Liver (tissue), 9 donors: ENCODE results near the gene C2CD4D. TPM values are rescaled to one million over a fixed set of nuclear protein-coding genes. Genes with fewer than 3 reads are reported as not detected.

Source experiments
- DNase-seq: peaks from one replicate; pipeline ENCODE4 v3.0.0-alpha.2; 2017; ENCODE audit warnings: low spot score
- H3K27ac ChIP-seq, 2 donors: one replicate each; pipeline ENCODE4 v1.7.0; 2013; ENCODE audit warnings: inconsistent platforms in 2 of 2, low read length in 2 of 2, control low read depth in 1 of 2, low read depth in 1 of 2, mild to moderate bottlenecking in 1 of 2
- H3K27me3 ChIP-seq, 4 donors: one replicate each; pipeline versions ENCODE4 v1.6.1 to v1.7.0; 2013; ENCODE audit warnings: low read length in 3 of 4, inconsistent platforms in 1 of 4, mild to moderate bottlenecking in 1 of 4, moderate library complexity in 1 of 4; ENCODE audit not compliant: control insufficient read depth in 4 of 4, insufficient read depth in 4 of 4
- H3K36me3 ChIP-seq, 4 donors: one replicate each; pipeline versions ENCODE4 v1.6.1 to v1.7.0; 2013; ENCODE audit warnings: low read length in 3 of 4, mild to moderate bottlenecking in 3 of 4, low read depth in 1 of 4, moderate library complexity in 1 of 4; ENCODE audit not compliant: control insufficient read depth in 4 of 4, insufficient read depth in 3 of 4
- H3K4me1 ChIP-seq, 4 donors: one replicate each; pipeline versions ENCODE4 v1.6.1 to v1.7.0; 2013; ENCODE audit warnings: low read length in 3 of 4, mild to moderate bottlenecking in 3 of 4, moderate library complexity in 1 of 4; ENCODE audit not compliant: control insufficient read depth in 4 of 4, insufficient read depth in 4 of 4
- H3K4me3 ChIP-seq, 3 donors: one replicate each; pipeline versions ENCODE4 v1.6.1 to v1.7.0; 2013; ENCODE audit warnings: low read length in 3 of 3, control low read depth in 1 of 3, low read depth in 1 of 3, mild to moderate bottlenecking in 1 of 3
- H3K9ac ChIP-seq, 2 donors: one replicate each; pipeline ENCODE4 v1.7.0; 2013; ENCODE audit warnings: low read length in 2 of 2, mild to moderate bottlenecking in 2 of 2, moderate library complexity in 2 of 2, control low read depth in 1 of 2, low read depth in 1 of 2
- H3K9me3 ChIP-seq, 4 donors: one replicate each; pipeline versions ENCODE4 v1.6.1 to v1.7.0; 2013; ENCODE audit warnings: low read length in 3 of 4; ENCODE audit not compliant: control insufficient read depth in 4 of 4
- ATF3 ChIP-seq: IDR thresholded peaks from 2 replicates; pipeline ENCODE4 v1.6.1; 2016; ENCODE audit warnings: antibody characterized with exemption
- CTCF ChIP-seq: fragments of 150-350 bp; IDR thresholded peaks from 2 replicates; pipeline ENCODE4 v1.5.1; 2017; ENCODE audit warnings: improper control_type of control experiment, low read depth, low read length; ENCODE audit not compliant: missing input control
- EGR1 ChIP-seq, 2 donors: IDR thresholded peaks; 2 replicates each; pipeline ENCODE4 v1.6.1; 2016 to 2018; ENCODE audit warnings: antibody characterized with exemption in 2 of 2, low read depth in 2 of 2
- FOXA1 ChIP-seq: IDR thresholded peaks from 2 replicates; pipeline ENCODE4 v1.6.1; 2016; ENCODE audit warnings: antibody characterized with exemption
- HNF4G ChIP-seq: IDR thresholded peaks from 2 replicates; pipeline ENCODE4 v1.6.1; 2016; ENCODE audit warnings: antibody characterized with exemption
- JUND ChIP-seq, 2 donors: IDR thresholded peaks; 2 replicates each; pipeline ENCODE4 v1.6.1; 2016; ENCODE audit warnings: antibody characterized with exemption in 2 of 2
- MAX ChIP-seq: IDR thresholded peaks from 2 replicates; pipeline ENCODE4 v1.6.1; 2016; ENCODE audit warnings: antibody characterized with exemption
- RAD21 ChIP-seq, 2 donors: IDR thresholded peaks; 2 replicates each; pipeline ENCODE4 v1.6.1; 2016; ENCODE audit warnings: antibody characterized with exemption in 2 of 2, mild to moderate bottlenecking in 2 of 2
- TAF1 ChIP-seq: conservative IDR thresholded peaks from 2 replicates; pipeline ENCODE4 v1.6.1; 2016; ENCODE audit warnings: antibody characterized with exemption, mild to moderate bottlenecking
- YY1 ChIP-seq: IDR thresholded peaks from 2 replicates; pipeline ENCODE4 v1.6.1; 2016; ENCODE audit warnings: antibody characterized with exemption, mild to moderate bottlenecking
- ZBTB33 ChIP-seq: IDR thresholded peaks from 2 replicates; pipeline ENCODE4 v1.6.1; 2016; ENCODE audit warnings: antibody characterized with exemption
- WGBS: extraction: QIAGEN DNeasy Blood & Tissue Kit; methylation state at CpG from one replicate; pipeline ENCODE4 v1.1.7; 2013; 5-methylcytosine and 5-hydroxymethylcytosine counted together
- polyA plus RNA-seq, 2 donors: library from polyadenylated mRNA; stranded (reverse) in 1 of 2; unstranded in 1 of 2; fragments of 200-250 nt in 1 of 2; fragments of >200 nt in 1 of 2; fragmentation: Nextera tagmentation in 1 of 2; extraction: Ambion mirVana in 1 of 2; gene quantifications; one replicate each; pipeline versions ENCODE4 v1.2.1 to v1.2.3, GENCODE V29; 2013 to 2015
- total RNA-seq, 2 donors: library from RNA; depleted of rRNA; stranded (reverse); fragments of >200 nt; gene quantifications; one replicate each; pipeline ENCODE4 v1.2.3, GENCODE V29; 2014
- donor health status: healthy.
- donor health status: healthy.
- donor health status: healthy.
- donor health status: healthy.
- donor health status: healthy.

C2CD4D gene
- total RNA-seq (not detected), polyA plus RNA-seq (under 1 TPM; 0.02 to 0.08 TPM)

GRCh38 chr1:151839457-151840403 lies at the start of gene C2CD4D:
TSS of gene C2CD4D (minus strand) at chr1:151839820. CDS start at chr1:151838989, 831 bp downstream.
- DNase-seq: no peak
- Histone ChIP-seq H3K9ac (no peak within 1 kb of the TSS), H3K4me3 (peak within 1 kb of the TSS in 2 of 3 donors; percentile 38 to 61), H3K4me1 (peaks cover 27 to 50% (median 35%) of the 10 kb centered on the region in 4 donors), H3K27ac (peak within 1 kb of the TSS; percentile 33 to 40), H3K36me3 (no peaks in the 10 kb centered on the region), H3K27me3 (no peaks in the 10 kb centered on the region), H3K9me3 (no peaks in the 10 kb centered on the region)
- TF ChIP-seq MAX (no peak), TAF1 (no peak), HNF4G (no peak), CTCF (no peak), EGR1 (IDR thresholded peaks at IDR 0.05; ENCODE audit: low read depth in 2 of 2) (no peak), YY1 (no peak), FOXA1 (no peak), ZBTB33 (no peak)
- WGBS: 27% methylated on average over 47 of the region's 47 CpGs

- peak; percentile 39 for TF ChIP-seq CTCF
- no peak for TF ChIP-seq JUND (IDR thresholded peaks at IDR 0.05)
- no peak for TF ChIP-seq ATF3
- TF ChIP-seq MAX: no peak
- no peak for TF ChIP-seq EGR1 (IDR thresholded peaks at IDR 0.05; ENCODE audit: low read depth in 2 of 2)
- TF ChIP-seq RAD21 (IDR thresholded peaks at IDR 0.05): peak; percentile 61 to 72
- DNase-seq: no peak
- no peak overlapping the region for H3K9ac ChIP-seq
- no peaks in the 10 kb centered on the region for H3K9me3 ChIP-seq
- H3K4me3 ChIP-seq: no peak overlapping the region
- WGBS: 73% methylated on average over 2 of the region's 2 CpGs
- H3K27ac ChIP-seq: no peak overlapping the region
- H3K4me1 ChIP-seq: no peaks in the 10 kb centered on the region
- H3K27me3 ChIP-seq: no peaks in the 10 kb centered on the region
- peaks cover 2 to 17% (median 6%) of the 10 kb centered on the region in 4 donors for H3K36me3 ChIP-seq
These were observed 49.5 kb upstream of the C2CD4D start for GRCh38 chr1:151888972-151889570.
